Colonic mucosa (tissue), 4 donors: Measurements from ENCODE around the gene IBTK. TPM values are rescaled to one million over a fixed set of nuclear protein-coding genes. Genes with fewer than 3 reads are reported as not detected.

Experiments
- DNase-seq: peaks from one replicate; pipeline ENCODE4 v3.0.0-alpha.2; 2020
- H3K27ac ChIP-seq: fragments of 200-600 bp; one replicate; pipeline ENCODE4 v1.8.0; 2021
- H3K27me3 ChIP-seq: fragments of 200-600 bp; one replicate; pipeline ENCODE4 v1.8.0; 2021
- H3K36me3 ChIP-seq: fragments of 200-600 bp; one replicate; pipeline ENCODE4 v1.8.0; 2021
- H3K4me1 ChIP-seq: fragments of 200-600 bp; one replicate; pipeline ENCODE4 v1.8.0; 2021; ENCODE audit warnings: mild to moderate bottlenecking
- H3K4me3 ChIP-seq: fragments of 200-600 bp; one replicate; pipeline ENCODE4 v1.8.0; 2021
- H3K9ac ChIP-seq, 2 donors: one replicate each; pipeline ENCODE4 v1.7.0; 2013; ENCODE audit warnings: control low read depth in 2 of 2, low read depth in 2 of 2, low read length in 2 of 2
- H3K9me3 ChIP-seq: fragments of 200-600 bp; one replicate; pipeline ENCODE4 v1.8.0; 2021
- CTCF ChIP-seq: fragments of 200-600 bp; IDR thresholded peaks from one replicate; pipeline ENCODE4 v1.8.0; 2022; ENCODE audit warnings: antibody characterized with exemption, mild to moderate bottlenecking
- intact Hi-C: fragments of 100-400 bp; cut with DNase I; formaldehyde crosslinking; loops from one replicate; pipeline ENCODE4 v1.14.1; 2022
- total RNA-seq, 2 donors: library from RNA; stranded (reverse); fragmentation: NEBNext Ultra II Directional in 1 of 2; extraction: Animal tissue kit (Norgen Biotek cat#: 25700) in 1 of 2; gene quantifications; one replicate each; pipeline ENCODE4 v1.2.1, GENCODE V29; 2021
- donor health status: healthy.
- donor health status: DM: no; HTN: no; CAD: no.
- donor health status: DM: no; HTN: no; CAD: no.

The IBTK gene
- total RNA-seq, 2 donors from 2014 or later = 37.5 to 39.8 TPM

DNA sequence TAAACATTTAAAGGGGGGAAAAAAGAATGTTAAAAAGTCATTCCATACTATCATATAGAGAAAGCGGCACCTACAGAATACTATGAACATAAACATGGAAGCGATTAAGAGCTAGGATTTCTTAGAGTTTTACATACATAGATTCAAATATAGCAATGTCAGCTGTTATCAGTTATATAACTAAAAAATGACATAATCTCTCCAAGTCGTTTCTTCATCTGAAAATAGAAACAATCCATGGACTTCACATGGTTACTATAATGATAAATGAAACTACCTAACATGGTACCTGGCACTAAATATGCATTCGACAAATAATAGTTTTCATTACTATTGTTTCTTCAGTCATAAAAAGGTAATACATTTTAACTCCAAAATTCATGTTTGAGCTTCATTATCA lies 3.7 kb downstream of the IBTK start:
- Histone ChIP-seq H3K27me3 (no peaks in the 10 kb centered on the region), H3K36me3 (no peaks in the 10 kb centered on the region), H3K9ac (no peak overlapping the region), H3K27ac (no peak overlapping the region), H3K9me3 (no peaks in the 10 kb centered on the region), H3K4me3 (no peak overlapping the region), H3K4me1 (no peaks in the 10 kb centered on the region)
- intact Hi-C loops = no loop called here
- TF ChIP-seq CTCF = no peak
- no peak for DNase-seq

GRCh38 chr6:82240186-82240585 lies 7.4 kb downstream of the IBTK start:
- Histone ChIP-seq H3K27ac (no peak overlapping the region), H3K4me3 (no peak overlapping the region), H3K36me3 (no peaks in the 10 kb centered on the region), H3K9me3 (no peaks in the 10 kb centered on the region), H3K4me1 (no peaks in the 10 kb centered on the region), H3K9ac (no peak overlapping the region), H3K27me3 (no peaks in the 10 kb centered on the region)
- intact Hi-C loops = no loop called here
- no peak for DNase-seq
- TF ChIP-seq CTCF = no peak

GRCh38 chr6:82239597-82239996 lies 7.9 kb downstream of the IBTK start:
- no peaks in the 10 kb centered on the region for H3K27me3 ChIP-seq
- no peak for DNase-seq
- H3K4me3 ChIP-seq = no peak overlapping the region
- no peaks in the 10 kb centered on the region for H3K36me3 ChIP-seq
- H3K4me1 ChIP-seq = no peaks in the 10 kb centered on the region
- no peak overlapping the region for H3K9ac ChIP-seq
- intact Hi-C loops = no loop called here
- no peak overlapping the region for H3K27ac ChIP-seq
- TF ChIP-seq CTCF = no peak
- no peaks in the 10 kb centered on the region for H3K9me3 ChIP-seq

DNA sequence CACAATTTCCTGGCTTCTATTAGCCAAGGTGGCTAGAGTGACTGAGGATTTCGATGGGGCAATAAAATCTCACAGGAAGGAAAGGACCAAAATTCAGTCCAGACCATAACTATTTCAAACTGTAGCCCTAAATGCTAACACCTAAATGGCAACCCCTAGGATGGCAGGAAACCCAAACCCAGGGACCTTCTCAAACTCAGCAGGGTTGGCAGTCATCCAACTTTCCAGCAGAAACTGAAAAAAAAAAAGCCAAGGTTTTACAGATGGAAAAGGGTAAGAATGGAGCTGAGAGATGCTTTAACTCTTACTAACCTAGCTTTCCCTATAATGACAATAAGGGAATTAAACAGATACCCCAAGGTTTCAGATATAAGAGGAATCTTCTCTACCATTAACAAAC lies 10.5 kb downstream of the IBTK start:
- DNase-seq = no peak
- H3K27ac ChIP-seq = no peak overlapping the region
- H3K4me3 ChIP-seq = no peak overlapping the region
- intact Hi-C loops = no loop called here
- H3K9ac ChIP-seq = no peak overlapping the region
- no peaks in the 10 kb centered on the region for H3K27me3 ChIP-seq
- no peaks in the 10 kb centered on the region for H3K9me3 ChIP-seq
- no peaks in the 10 kb centered on the region for H3K4me1 ChIP-seq
- TF ChIP-seq CTCF = no peak
- H3K36me3 ChIP-seq = no peaks in the 10 kb centered on the region

DNA sequence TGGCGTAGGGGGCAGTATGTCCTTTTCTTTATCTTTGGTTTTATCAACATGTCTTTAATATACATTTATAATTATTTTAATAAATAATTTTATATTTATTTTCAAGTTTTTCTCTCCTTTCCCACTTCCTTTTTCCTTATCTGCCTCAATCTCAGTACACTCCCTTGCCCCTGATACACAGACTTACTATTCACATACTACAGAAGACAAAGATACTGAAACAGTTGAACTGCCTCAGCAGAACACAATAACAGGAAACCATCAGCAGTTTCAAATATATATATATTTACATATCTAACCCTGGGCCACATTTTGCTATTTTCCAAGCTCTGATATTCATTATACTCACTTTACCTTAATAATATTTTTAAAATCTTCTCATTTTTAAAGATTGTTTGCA lies 19.8 kb downstream of the IBTK start:
- no peak for DNase-seq
- no peak for TF ChIP-seq CTCF
- Histone ChIP-seq H3K4me1 (no peaks in the 10 kb centered on the region), H3K9me3 (no peaks in the 10 kb centered on the region), H3K4me3 (no peak overlapping the region), H3K9ac (no peak overlapping the region), H3K27me3 (no peaks in the 10 kb centered on the region), H3K27ac (no peak overlapping the region), H3K36me3 (no peaks in the 10 kb centered on the region)
- intact Hi-C loops = no loop called here

GRCh38 chr6:82220167-82220566 lies 27.4 kb downstream of the IBTK start:
- H3K9me3 ChIP-seq = no peaks in the 10 kb centered on the region
- H3K27ac ChIP-seq = no peak overlapping the region
- H3K4me3 ChIP-seq = no peak overlapping the region
- H3K36me3 ChIP-seq = peaks cover 12% of the 10 kb centered on the region
- intact Hi-C loops = no loop called here
- no peak for DNase-seq
- TF ChIP-seq CTCF = no peak
- no peaks in the 10 kb centered on the region for H3K27me3 ChIP-seq
- no peaks in the 10 kb centered on the region for H3K4me1 ChIP-seq
- H3K9ac ChIP-seq = no peak overlapping the region
